Thyroid gland (tissue), 4 donors: Measurements from ENCODE around the gene FZR1.

Experiments used
- CTCF ChIP-seq, 6 experiments: fragments of 200-600 bp in 3 of 6; fragments of 450-650 bp in 3 of 6; sonication (generic) in 3 of 6; IDR thresholded peaks; one replicate each; pipeline ENCODE4 v1.5.1; 2016 to 2019; ENCODE audit warnings: antibody characterized with exemption in 6 of 6, mild to moderate bottlenecking in 2 of 6, inconsistent platforms in 1 of 6, moderate library complexity in 1 of 6
- POLR2A ChIP-seq, 2 donors: fragments of 450-650 bp; IDR thresholded peaks; one replicate each; pipeline ENCODE4 v1.6.1; 2017; ENCODE audit warnings: antibody characterized with exemption in 2 of 2, mild to moderate bottlenecking in 2 of 2, moderate library complexity in 1 of 2

GRCh38 chr19:3493651-3494050 is 12.5 kb upstream of the FZR1 start:
- no peak for TF ChIP-seq CTCF (IDR thresholded peaks at IDR 0.05)
- TF ChIP-seq POLR2A (IDR thresholded peaks at IDR 0.05): no peak
